ENCODE measurements around the gene FOSB. TPM values are rescaled to one million over a fixed set of nuclear protein-coding genes. Genes with fewer than 3 reads are reported as not detected.
A peak's percentile ranks its signal among the peaks of the same experiment; 100 is the strongest.

Gene FOSB
- 10 to 100 TPM; 17.8 to 19.7 TPM for total RNA-seq

DNA sequence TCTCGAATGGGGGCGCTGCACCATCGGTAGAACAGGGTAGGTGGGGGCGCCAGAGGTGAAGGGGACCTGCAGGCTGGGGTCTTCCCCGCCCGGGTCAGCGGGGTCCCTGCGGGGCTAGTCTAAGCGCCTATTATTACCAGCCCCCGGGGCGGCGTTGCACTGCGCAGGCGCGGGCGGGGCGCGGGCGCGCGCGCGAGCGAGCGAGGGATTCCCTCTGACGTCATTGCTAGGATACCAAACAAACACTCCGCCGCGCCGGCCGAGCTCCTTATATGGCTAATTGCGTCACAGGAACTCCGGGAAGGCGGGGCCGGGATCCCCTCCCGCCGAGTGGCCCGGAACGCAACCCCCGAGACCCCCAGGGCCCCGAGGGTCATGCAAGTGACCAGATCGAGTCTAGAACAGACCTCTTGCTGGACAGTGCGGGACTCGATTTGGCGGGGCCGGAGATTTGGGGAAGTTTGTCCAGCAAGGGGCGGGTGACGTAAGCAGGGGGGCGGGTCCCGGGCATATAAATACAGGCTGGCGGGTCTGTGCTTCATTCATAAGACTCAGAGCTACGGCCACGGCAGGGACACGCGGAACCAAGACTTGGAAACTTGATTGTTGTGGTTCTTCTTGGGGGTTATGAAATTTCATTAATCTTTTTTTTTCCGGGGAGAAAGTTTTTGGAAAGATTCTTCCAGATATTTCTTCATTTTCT lies at the start of gene FOSB:
TSS of gene FOSB (plus strand) at position 541 of the 703 bp plus-strand sequence. CDS start 591 bp downstream, outside the sequence.
- TF ChIP-seq, protein P1, sequence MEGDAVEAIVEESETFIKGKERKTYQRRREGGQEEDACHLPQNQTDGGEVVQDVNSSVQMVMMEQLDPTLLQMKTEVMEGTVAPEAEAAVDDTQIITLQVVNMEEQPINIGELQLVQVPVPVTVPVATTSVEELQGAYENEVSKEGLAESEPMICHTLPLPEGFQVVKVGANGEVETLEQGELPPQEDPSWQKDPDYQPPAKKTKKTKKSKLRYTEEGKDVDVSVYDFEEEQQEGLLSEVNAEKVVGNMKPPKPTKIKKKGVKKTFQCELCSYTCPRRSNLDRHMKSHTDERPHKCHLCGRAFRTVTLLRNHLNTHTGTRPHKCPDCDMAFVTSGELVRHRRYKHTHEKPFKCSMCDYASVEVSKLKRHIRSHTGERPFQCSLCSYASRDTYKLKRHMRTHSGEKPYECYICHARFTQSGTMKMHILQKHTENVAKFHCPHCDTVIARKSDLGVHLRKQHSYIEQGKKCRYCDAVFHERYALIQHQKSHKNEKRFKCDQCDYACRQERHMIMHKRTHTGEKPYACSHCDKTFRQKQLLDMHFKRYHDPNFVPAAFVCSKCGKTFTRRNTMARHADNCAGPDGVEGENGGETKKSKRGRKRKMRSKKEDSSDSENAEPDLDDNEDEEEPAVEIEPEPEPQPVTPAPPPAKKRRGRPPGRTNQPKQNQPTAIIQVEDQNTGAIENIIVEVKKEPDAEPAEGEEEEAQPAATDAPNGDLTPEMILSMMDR (IDR thresholded peaks at IDR 0.05) = peak in 1 of 2 donors; percentile 39
- H3K27ac ChIP-seq = peak within 1 kb of the TSS; percentile 95 to 98
- H3K4me1 ChIP-seq = peaks cover 0 to 30% of the 10 kb centered on the region in 2 donors
- peak within 1 kb of the TSS; percentile 51 to 77 for H3K4me3 ChIP-seq
- no peaks in the 10 kb centered on the region for H3K36me3 ChIP-seq
- H3K27me3 ChIP-seq = no peaks in the 10 kb centered on the region
- H3K9me3 ChIP-seq = no peaks in the 10 kb centered on the region
- peak; percentile 97 for DNase-seq (ENCODE audit: low spot score)

DNA sequence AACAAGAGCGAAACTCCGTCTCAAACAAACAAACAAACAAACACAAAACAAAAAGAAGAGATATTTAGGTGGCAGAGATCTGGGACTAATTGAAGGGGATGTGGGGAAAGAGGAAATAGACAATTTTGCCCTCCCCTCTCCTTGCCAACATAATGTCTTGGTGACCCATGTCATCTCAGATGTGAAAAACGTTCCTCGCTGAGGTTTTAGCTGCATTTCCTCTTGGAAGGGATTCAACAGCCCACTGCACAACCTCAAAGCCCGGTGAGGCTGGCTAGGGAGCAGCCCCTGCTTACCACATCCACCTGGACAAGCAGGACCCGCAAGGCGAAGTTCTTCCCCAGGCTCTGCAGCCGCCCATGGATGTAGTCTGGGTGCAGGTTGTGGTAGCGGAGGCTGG lies 49.0 kb upstream of the FOSB start:
- Histone ChIP-seq H3K27ac (no peak overlapping the region), H3K27me3 (no peaks in the 10 kb centered on the region), H3K36me3 (peaks cover 59% of the 10 kb centered on the region), H3K4me1 (peaks cover 0 to 28% of the 10 kb centered on the region in 2 donors), H3K4me3 (no peak overlapping the region), H3K9me3 (no peaks in the 10 kb centered on the region)
- TF ChIP-seq, protein P1 (IDR thresholded peaks at IDR 0.05) = no peak
- no peak for DNase-seq (ENCODE audit: low spot score)

DNA sequence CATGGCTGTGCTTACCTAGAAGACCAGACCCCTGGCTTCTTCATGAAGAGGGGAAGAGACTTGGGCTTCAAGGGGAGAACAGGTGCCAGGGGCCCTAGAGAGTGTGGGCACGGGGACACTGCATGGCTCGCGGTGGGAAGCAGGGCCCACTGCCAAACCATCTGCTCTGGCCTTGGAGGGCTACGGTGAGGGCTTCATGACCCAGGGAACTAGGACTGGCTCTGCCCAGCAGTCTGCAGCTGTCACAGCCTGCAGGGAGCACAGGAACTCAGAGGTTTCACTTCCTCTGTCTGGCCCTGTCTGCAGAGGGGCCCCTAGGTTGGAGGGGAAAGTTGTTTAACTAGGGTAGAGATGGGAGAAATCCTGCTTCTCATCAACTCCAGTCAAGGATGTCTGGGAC lies 48.4 kb upstream of the FOSB start:
- Histone ChIP-seq H3K4me3 (no peak overlapping the region), H3K36me3 (peaks cover 53% of the 10 kb centered on the region), H3K27ac (no peak overlapping the region), H3K4me1 (peaks cover 0 to 29% of the 10 kb centered on the region in 2 donors), H3K27me3 (no peaks in the 10 kb centered on the region), H3K9me3 (no peaks in the 10 kb centered on the region)
- TF ChIP-seq, protein P1 (IDR thresholded peaks at IDR 0.05) = no peak
- no peak for DNase-seq (ENCODE audit: low spot score)

- H3K36me3 ChIP-seq = peaks cover 49% of the 10 kb centered on the region
- no peak overlapping the region for H3K4me3 ChIP-seq
- DNase-seq (ENCODE audit: low spot score) = no peak
- H3K27ac ChIP-seq = no peak overlapping the region
- H3K9me3 ChIP-seq = no peaks in the 10 kb centered on the region
- H3K27me3 ChIP-seq = no peaks in the 10 kb centered on the region
- peaks cover 0 to 34% of the 10 kb centered on the region in 2 donors for H3K4me1 ChIP-seq
- TF ChIP-seq, protein P1 (IDR thresholded peaks at IDR 0.05) = no peak
Measured at GRCh38 chr19:45419895-45420294, 47.9 kb upstream of the FOSB start.

DNA sequence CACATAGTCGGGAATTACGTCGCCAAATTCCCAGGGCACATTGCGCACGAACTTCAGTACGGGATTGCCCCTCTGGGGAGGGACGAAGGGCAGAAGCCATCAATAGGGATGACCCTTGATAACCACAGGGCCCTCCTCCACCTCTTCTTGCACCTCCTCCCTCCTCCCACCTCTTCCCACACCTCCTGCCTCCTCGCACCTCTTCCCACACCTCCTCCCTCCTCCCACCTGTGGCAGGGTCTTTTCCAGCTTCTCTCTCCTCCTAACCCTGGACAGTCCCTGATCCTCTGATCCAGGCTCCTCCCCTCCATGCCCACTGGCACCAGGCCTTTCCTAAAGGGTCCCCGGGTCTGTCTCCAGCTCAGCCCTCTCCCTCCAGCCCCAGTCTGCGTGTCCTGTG lies 47.4 kb upstream of the FOSB start:
- H3K9me3 ChIP-seq = no peaks in the 10 kb centered on the region
- no peak overlapping the region for H3K27ac ChIP-seq
- no peak for DNase-seq (ENCODE audit: low spot score)
- no peaks in the 10 kb centered on the region for H3K27me3 ChIP-seq
- peaks cover 49% of the 10 kb centered on the region for H3K36me3 ChIP-seq
- peaks cover 0 to 39% of the 10 kb centered on the region in 2 donors for H3K4me1 ChIP-seq
- TF ChIP-seq, protein P1 (IDR thresholded peaks at IDR 0.05) = no peak
- no peak overlapping the region for H3K4me3 ChIP-seq

Data from right atrium auricular region (tissue), 2 donors.